T-helper 22 cell (primary cell): ENCODE results near the gene IGFL2.
"Not testable (repeated sequence)": the region's sequence is repeated elsewhere in the genome, so short reads cannot be mapped to it uniquely, and the experiment has no call there.

Source experiments
- DNase-seq: peaks from one replicate; pipeline ENCODE4 v3.0.0-alpha.2; 2020; ENCODE audit warnings: low read depth

IGFL2 gene

DNA sequence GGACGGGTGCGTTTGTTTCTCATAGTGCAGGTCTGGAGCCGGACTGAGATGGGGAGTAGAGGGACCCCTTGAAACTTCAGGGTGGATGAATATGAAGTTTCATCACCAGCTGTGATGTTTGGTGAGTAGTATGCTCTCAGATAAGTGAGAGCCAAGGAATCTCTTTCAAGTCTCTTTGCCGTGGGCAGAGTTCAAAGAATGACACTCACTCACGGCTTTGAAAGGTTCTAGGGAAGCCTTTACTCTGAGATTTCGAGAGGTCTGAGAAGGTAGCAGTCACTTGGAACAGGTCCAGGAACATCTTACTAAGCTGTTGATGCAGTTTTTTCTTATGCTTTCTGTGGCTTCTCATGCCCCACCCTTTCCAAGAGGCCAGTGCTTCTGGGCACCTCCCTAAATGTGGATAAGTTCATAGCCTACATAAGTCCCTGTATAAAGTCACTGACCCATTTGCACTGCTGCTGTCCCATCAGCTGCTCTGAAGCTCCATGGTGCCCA is at the start of gene IGFL2:
TSS of gene IGFL2 (plus strand) at position 448 of the 498 bp plus-strand sequence. CDS start at position 489, 41 bp downstream.
- no peak for DNase-seq

GRCh38 chr19:46100344-46100743 is 47.7 kb upstream of the IGFL2 start:
- no peak for DNase-seq

- no peak for DNase-seq
Observed at GRCh38 chr19:46101293-46101692, 46.7 kb upstream of the IGFL2 start.

GRCh38 chr19:46102333-46102732 is 45.7 kb upstream of the IGFL2 start:
- DNase-seq, result not testable (repeated sequence)

- DNase-seq, result no peak
Observed at GRCh38 chr19:46107371-46107770, 40.7 kb upstream of the IGFL2 start.

DNA sequence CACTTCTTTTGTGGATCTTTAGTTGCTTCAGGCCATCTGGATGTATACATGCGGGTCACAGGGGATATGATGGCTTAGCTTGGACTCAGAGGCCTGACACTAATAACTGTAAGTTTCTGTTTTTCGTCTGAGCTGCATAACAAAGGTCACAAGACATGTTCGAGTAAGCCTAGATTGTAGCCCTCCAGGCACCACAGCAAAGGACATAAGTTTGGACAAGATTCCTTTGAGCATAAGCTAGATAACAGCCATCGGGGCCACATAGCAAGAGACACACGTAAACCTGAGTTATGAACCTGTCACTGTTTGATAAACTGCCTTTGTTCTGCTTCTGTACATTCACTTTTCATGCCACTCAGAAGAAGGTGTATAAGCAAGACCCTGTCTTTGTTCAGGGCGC is 38.2 kb upstream of the IGFL2 start:
- no peak for DNase-seq

GRCh38 chr19:46111376-46111775 is 36.7 kb upstream of the IGFL2 start:
- DNase-seq, result no peak

DNA sequence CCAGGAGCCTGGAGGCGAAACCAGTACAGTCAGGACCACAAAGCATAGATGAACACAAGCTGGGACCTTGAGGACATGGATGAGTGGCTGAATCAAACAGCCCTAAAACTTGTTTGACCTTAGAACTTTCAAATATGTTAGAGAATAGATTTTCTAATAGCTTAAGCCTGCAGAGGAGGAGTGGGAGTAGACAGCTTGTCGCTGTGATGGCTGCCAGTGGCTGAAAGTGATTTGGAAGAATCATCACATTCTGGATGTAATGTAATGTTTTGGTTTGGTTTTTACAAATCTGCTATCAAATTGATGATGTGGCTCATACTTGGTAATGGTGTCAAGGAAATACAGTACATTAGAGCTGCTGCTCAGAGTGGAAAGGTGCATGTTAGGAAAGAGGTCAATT is 35.5 kb upstream of the IGFL2 start:
- DNase-seq, result no peak

DNA sequence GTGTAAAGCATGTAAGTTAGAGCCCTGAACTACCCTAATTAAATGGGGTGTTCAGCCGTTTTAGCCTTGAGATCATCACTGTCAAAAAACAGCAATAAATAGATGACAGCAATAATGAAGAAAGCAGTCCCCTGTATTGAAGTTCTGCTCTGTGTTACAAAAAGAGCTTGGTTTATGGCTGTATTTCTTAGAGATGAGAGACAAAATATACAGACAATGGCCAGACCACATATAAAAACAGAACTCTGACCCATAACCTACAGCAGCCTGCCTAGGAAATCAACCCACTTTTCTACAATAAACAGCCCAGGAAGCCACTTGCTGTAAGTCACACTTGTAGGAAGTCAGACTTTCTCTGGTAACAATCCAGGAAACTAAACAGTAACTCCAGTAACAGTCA is 34.3 kb upstream of the IGFL2 start:
- DNase-seq, result no peak

GRCh38 chr19:46115396-46116106 is 32.5 kb upstream of the IGFL2 start:
- no peak for DNase-seq

DNA sequence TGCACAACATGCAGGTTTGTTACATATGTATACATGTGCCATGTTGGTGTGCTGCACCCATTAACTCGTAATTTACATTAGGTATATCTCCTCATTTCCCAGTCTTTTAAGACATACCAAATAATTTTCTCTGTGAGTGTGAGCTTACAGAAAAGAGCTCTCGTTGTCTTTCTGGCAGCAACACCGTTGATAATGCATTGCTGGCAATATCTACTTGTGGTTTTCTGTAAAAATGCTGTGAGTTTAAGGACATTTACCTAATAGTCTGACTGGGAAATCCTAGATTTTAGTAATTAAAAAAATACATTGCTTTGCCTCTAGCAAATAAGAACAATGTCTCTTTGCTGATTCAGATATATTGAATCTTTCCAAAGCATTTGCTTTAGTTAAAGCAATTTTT is 31.9 kb upstream of the IGFL2 start:
- no peak for DNase-seq

DNA sequence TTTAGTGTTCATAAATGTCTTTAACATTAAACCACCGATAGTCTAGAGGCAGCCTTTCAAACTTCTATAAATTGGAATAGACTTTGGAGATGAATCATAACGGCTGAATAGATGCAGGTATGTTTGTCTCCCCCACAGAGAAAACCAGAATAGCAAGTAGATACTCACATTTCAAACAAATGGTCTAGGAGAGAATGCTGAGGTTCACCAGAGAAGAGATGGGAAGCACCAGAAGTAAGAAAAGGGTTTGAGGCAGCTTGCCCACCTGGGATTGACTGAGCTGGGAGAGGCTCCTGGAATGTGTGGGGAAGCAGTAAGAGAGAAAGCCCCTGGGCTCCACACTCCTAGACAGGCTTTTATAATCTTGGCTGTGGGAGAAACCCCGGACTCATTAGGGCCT is 29.9 kb upstream of the IGFL2 start:
- DNase-seq, result no peak

GRCh38 chr19:46124638-46125115 is 23.4 kb upstream of the IGFL2 start, which contains the start of gene IGFL3:
Gene IGFL3, minus strand, starts transcription at chr19:46124688. Its CDS starts 39 bp downstream, at chr19:46124649.
- no peak for DNase-seq

- no peak for DNase-seq
Observed at GRCh38 chr19:46125447-46125846, 22.6 kb upstream of the IGFL2 start.

DNA sequence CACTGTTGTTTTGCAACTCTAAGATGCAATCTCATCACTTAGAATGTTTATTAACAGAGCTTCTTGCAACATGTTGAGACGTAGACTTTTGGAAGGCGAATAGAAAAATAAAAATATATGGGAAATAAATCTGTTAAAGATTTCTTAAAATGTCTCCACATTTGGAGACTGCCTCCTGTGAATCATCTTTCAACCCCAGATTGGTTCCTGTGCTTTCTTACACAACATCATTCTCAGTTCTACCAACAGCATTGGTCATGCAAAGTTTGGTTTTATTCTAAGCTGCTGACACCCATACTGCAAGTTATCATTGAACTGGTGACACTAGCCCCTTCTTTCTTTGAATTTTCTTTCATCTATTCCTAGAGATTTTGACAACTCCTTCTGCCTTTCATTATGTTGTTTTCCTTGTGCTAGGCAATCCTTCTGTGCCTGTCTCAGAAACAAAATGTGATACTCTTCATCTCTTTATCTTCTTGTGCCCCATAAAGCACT is 21.9 kb upstream of the IGFL2 start:
- no peak for DNase-seq

DNA sequence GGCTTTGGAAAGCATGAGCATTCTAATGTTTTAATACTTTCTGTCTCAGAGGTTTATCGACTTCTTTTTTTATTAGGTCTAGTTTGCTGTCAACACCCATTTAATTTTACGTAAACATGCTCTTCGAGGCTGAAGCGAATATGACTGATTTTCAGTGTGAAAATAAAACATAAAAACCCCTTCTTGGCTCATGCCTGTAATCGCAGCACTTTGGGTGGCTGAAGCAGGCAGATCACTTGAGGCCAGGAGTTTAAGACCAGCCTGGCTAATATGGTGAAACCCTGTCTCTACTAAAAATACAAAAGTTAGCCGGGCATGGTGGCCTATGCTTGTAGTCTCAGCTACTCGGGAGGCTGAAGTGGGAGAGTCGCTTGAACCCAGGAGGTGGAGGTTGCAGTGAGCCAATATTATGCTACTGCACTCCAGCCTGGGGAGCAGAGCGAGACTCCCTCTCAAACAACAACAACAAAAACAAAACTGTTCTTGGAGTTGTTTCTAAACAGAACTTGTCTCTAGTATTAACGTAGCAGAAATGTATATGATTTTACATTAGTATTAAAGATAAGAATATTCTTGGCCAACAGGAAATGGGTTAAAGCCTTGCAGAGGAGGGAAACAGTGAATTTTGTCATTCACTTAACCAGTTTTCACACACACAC is 16.4 kb upstream of the IGFL2 start:
- no peak for DNase-seq

DNA sequence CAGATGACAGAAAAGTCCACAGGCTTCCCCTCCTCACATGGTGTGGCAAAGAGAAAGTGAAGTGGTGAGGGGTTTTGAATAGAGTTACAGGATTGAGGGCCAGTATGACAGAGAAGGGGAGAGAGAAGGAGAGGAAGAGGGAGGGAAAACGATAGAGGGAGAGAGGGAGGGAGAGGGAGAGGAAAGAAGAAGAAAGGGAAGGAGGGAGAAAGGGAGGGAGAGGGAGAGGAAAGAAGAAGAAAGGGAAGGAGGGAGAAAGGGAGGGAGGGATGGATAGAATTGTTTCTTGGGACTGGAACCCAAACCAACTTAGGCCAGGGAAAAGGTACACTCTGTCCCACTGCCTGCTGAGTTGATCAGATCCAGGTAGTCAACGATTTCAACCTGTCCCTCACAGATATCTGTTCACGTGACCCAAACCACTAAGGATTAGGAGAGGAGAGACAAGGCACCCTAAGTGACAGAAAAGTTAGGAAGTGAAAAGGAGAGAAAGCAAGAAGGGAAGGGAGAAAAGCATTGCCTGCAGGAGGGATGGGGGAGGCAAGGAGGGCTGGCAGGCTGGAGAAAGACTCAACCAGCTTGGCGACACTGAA is 15.4 kb upstream of the IGFL2 start:
- no peak for DNase-seq

DNA sequence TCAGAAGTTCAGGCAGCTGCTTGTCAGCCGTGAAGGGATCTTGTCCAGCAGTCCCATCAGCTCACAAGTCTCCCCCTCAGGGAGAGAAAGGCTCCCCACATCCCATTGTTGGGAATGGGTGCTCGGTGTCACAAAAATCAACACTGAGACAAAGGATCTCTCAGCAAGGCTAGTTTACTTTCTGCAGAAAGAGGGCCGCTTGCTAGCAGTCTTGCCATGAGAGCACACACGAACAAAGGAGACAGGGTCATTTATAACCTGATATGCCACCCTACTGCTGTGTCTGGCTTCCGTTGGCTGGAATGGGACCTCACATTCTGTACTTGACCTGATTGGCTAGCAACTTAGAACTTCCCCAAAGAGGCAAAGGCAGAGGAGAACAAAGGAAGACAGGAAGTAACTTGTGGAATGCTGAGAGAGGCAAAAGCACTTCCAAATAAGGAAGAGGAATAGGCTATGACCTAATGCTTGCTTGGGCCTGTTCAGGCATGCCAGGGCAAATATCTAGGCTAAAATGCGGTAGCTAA is 14.9 kb upstream of the IGFL2 start:
- no peak for DNase-seq

GRCh38 chr19:46133777-46134241 is 14.2 kb upstream of the IGFL2 start:
- DNase-seq, result no peak

DNA sequence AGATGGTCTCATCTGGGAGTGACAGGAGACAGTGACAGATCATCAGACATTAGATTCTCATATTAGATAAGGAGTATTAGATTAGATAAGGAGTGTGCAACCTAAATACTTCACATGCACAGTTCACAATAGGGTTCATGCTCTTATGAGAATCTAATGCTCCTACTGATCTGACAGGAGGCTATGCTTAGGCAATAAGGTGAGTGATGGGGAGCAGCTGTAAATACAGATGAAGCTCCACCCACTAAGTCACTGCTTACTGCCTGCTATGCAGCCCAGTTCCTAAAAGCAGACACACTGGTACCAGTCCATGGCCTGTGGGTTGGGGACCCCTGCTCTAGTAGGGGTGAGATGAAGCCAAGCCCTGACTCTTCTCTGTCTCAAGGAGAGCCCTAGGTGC is 13.5 kb upstream of the IGFL2 start:
- no peak for DNase-seq

GRCh38 chr19:46137915-46138473 is 10.0 kb upstream of the IGFL2 start:
- DNase-seq, result no peak

GRCh38 chr19:46141421-46141820 is 6.6 kb upstream of the IGFL2 start:
- no peak for DNase-seq
